Colonic mucosa (tissue), 4 donors: ENCODE results near the gene MYOCOS. TPM values are rescaled to one million over a fixed set of nuclear protein-coding genes. Genes with fewer than 3 reads are reported as not detected.

Source experiments
- DNase-seq: peaks from one replicate; pipeline ENCODE4 v3.0.0-alpha.2; 2020
- H3K27ac ChIP-seq: fragments of 200-600 bp; one replicate; pipeline ENCODE4 v1.8.0; 2021
- H3K27me3 ChIP-seq: fragments of 200-600 bp; one replicate; pipeline ENCODE4 v1.8.0; 2021
- H3K36me3 ChIP-seq: fragments of 200-600 bp; one replicate; pipeline ENCODE4 v1.8.0; 2021
- H3K4me1 ChIP-seq: fragments of 200-600 bp; one replicate; pipeline ENCODE4 v1.8.0; 2021; ENCODE audit warnings: mild to moderate bottlenecking
- H3K4me3 ChIP-seq: fragments of 200-600 bp; one replicate; pipeline ENCODE4 v1.8.0; 2021
- H3K9ac ChIP-seq, 2 donors: one replicate each; pipeline ENCODE4 v1.7.0; 2013; ENCODE audit warnings: control low read depth in 2 of 2, low read depth in 2 of 2, low read length in 2 of 2
- H3K9me3 ChIP-seq: fragments of 200-600 bp; one replicate; pipeline ENCODE4 v1.8.0; 2021
- intact Hi-C: fragments of 100-400 bp; cut with DNase I; formaldehyde crosslinking; loops from one replicate; pipeline ENCODE4 v1.14.1; 2022
- total RNA-seq, 2 donors: library from RNA; stranded (reverse); fragmentation: NEBNext Ultra II Directional in 1 of 2; extraction: Animal tissue kit (Norgen Biotek cat#: 25700) in 1 of 2; gene quantifications; one replicate each; pipeline ENCODE4 v1.2.1, GENCODE V29; 2021
- TF ChIP-seq, protein P1 (sequence below): fragments of 200-600 bp; IDR thresholded peaks from one replicate; pipeline ENCODE4 v1.8.0; 2022; ENCODE audit warnings: antibody characterized with exemption, mild to moderate bottlenecking
- donor health status: healthy.
- donor health status: DM: no; HTN: no; CAD: no.
- donor health status: DM: no; HTN: no; CAD: no.

The MYOCOS gene
- total RNA-seq, 2 donors from 2014 or later: not detected

DNA sequence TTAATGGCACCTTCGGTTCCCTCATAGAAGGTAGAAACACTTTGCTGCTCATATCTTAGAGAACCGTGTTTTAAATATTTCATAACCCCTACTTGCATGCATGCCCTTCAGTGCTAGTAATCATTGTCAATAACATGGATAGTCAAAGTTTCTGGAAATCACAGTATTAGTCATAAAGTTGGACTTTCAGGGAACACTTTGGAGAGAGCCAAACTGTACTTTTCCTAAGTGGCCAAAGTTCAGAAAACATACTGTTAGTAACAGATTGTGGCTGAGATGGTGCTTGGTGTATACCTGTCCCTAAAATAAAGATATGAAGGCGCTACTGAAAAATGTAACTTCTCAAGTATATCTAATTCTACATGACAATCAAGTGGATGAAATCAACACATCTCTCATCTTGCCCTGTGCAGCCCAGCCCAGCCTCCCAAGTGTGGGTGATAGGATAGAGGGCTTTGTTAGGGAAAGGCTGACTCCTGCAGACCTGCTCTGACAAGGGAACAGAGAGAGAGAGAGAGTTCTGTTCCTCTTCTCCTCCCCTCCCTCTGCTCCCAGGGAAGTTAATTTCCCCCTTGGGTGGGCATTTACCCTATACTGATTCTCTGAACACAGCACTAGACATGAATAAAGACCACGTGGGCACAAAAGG is 16.0 kb downstream of the MYOCOS start:
- Histone ChIP-seq H3K27me3 (no peaks in the 10 kb centered on the region), H3K4me3 (no peak overlapping the region), H3K27ac (no peak overlapping the region), H3K9ac (no peak overlapping the region), H3K4me1 (no peaks in the 10 kb centered on the region), H3K36me3 (no peaks in the 10 kb centered on the region), H3K9me3 (no peaks in the 10 kb centered on the region)
- no peak for DNase-seq
- TF ChIP-seq, protein P1, sequence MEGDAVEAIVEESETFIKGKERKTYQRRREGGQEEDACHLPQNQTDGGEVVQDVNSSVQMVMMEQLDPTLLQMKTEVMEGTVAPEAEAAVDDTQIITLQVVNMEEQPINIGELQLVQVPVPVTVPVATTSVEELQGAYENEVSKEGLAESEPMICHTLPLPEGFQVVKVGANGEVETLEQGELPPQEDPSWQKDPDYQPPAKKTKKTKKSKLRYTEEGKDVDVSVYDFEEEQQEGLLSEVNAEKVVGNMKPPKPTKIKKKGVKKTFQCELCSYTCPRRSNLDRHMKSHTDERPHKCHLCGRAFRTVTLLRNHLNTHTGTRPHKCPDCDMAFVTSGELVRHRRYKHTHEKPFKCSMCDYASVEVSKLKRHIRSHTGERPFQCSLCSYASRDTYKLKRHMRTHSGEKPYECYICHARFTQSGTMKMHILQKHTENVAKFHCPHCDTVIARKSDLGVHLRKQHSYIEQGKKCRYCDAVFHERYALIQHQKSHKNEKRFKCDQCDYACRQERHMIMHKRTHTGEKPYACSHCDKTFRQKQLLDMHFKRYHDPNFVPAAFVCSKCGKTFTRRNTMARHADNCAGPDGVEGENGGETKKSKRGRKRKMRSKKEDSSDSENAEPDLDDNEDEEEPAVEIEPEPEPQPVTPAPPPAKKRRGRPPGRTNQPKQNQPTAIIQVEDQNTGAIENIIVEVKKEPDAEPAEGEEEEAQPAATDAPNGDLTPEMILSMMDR: no peak
- intact Hi-C loops: no loop called here

GRCh38 chr1:171640225-171640624 is 18.2 kb downstream of the MYOCOS start:
- H3K9me3 ChIP-seq: no peaks in the 10 kb centered on the region
- H3K9ac ChIP-seq: no peak overlapping the region
- intact Hi-C loops: loop anchor here (5.0 to 10.0 kb wide), 3 partner anchors 77 to 347 kb away; partner anchors contain the start of gene METTL13
- DNase-seq: no peak
- TF ChIP-seq, protein P1: no peak
- no peaks in the 10 kb centered on the region for H3K27me3 ChIP-seq
- peaks cover 1% of the 10 kb centered on the region for H3K4me1 ChIP-seq
- H3K4me3 ChIP-seq: no peak overlapping the region
- H3K36me3 ChIP-seq: no peaks in the 10 kb centered on the region
- H3K27ac ChIP-seq: no peak overlapping the region

GRCh38 chr1:171641076-171641864 is 19.2 kb downstream of the MYOCOS start:
- no peak for DNase-seq
- intact Hi-C loops: loop anchor here (5.0 to 10.0 kb wide), 3 partner anchors 76 to 346 kb away; partner anchors contain the start of gene METTL13
- Histone ChIP-seq H3K4me3 (no peak overlapping the region), H3K27ac (no peak overlapping the region), H3K4me1 (peaks cover 6% of the 10 kb centered on the region), H3K9ac (no peak overlapping the region), H3K27me3 (no peaks in the 10 kb centered on the region), H3K36me3 (no peaks in the 10 kb centered on the region), H3K9me3 (no peaks in the 10 kb centered on the region)
- TF ChIP-seq, protein P1: no peak

GRCh38 chr1:171642197-171642596 is 20.2 kb downstream of the MYOCOS start:
- no peak for DNase-seq
- Histone ChIP-seq H3K9ac (no peak overlapping the region), H3K4me3 (no peak overlapping the region), H3K27ac (no peak overlapping the region), H3K4me1 (peaks cover 6% of the 10 kb centered on the region), H3K9me3 (no peaks in the 10 kb centered on the region), H3K36me3 (no peaks in the 10 kb centered on the region), H3K27me3 (no peaks in the 10 kb centered on the region)
- intact Hi-C loops: loop anchor here (5.0 to 10.0 kb wide), 3 partner anchors 75 to 345 kb away; partner anchors contain the start of gene METTL13
- TF ChIP-seq, protein P1: no peak

DNA sequence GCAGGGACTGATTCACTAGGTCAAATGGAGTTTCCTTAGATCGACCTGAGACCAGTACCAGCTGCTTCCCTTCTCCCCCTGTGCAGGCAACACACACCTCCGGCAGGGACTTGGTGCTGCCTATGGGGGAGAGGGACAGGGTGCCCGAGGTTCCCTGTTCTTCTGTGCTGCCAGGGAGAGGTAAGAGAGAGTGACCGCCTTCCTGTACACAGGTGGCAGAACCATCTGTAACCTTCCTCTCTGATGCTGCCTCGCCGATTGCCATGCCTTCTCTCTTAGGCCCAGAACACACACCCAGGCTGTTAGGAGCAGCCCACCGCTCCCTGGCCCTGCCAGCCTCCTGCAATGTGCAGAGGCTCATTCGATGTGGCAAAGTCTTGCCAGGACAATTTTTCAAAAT is 21.1 kb downstream of the MYOCOS start:
- H3K9me3 ChIP-seq: no peaks in the 10 kb centered on the region
- H3K4me3 ChIP-seq: no peak overlapping the region
- H3K27me3 ChIP-seq: no peaks in the 10 kb centered on the region
- no peaks in the 10 kb centered on the region for H3K36me3 ChIP-seq
- DNase-seq: no peak
- TF ChIP-seq, protein P1: no peak
- intact Hi-C loops: loop anchor here (5.0 to 10.0 kb wide), 3 partner anchors 74 to 344 kb away; partner anchors contain the start of gene METTL13
- peaks cover 6% of the 10 kb centered on the region for H3K4me1 ChIP-seq
- no peak overlapping the region for H3K9ac ChIP-seq
- H3K27ac ChIP-seq: no peak overlapping the region
